C4-2B (cell line): ENCODE data around the gene TTBK2.

Experiments used
- ZFX ChIP-seq: fragments of 450-650 bp; IDR thresholded peaks from 2 replicates; pipeline ENCODE4 v1.6.1; 2017
- TF ChIP-seq, protein P1 (sequence below): fragments of 450-650 bp; conservative IDR thresholded peaks from 2 replicates; pipeline ENCODE4 v1.5.1; 2017; ENCODE audit warnings: mild to moderate bottlenecking

GRCh38 chr15:42727750-42728381 is 192.7 kb downstream of the TTBK2 start:
- TF ChIP-seq, protein P1, sequence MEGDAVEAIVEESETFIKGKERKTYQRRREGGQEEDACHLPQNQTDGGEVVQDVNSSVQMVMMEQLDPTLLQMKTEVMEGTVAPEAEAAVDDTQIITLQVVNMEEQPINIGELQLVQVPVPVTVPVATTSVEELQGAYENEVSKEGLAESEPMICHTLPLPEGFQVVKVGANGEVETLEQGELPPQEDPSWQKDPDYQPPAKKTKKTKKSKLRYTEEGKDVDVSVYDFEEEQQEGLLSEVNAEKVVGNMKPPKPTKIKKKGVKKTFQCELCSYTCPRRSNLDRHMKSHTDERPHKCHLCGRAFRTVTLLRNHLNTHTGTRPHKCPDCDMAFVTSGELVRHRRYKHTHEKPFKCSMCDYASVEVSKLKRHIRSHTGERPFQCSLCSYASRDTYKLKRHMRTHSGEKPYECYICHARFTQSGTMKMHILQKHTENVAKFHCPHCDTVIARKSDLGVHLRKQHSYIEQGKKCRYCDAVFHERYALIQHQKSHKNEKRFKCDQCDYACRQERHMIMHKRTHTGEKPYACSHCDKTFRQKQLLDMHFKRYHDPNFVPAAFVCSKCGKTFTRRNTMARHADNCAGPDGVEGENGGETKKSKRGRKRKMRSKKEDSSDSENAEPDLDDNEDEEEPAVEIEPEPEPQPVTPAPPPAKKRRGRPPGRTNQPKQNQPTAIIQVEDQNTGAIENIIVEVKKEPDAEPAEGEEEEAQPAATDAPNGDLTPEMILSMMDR = no peak
- TF ChIP-seq ZFX = no peak
